Measurements from ENCODE around the gene PODNL1.
"Not testable (repeated sequence)": the region's sequence is repeated elsewhere in the genome, so short reads cannot be mapped to it uniquely, and the experiment has no call there.

DNA sequence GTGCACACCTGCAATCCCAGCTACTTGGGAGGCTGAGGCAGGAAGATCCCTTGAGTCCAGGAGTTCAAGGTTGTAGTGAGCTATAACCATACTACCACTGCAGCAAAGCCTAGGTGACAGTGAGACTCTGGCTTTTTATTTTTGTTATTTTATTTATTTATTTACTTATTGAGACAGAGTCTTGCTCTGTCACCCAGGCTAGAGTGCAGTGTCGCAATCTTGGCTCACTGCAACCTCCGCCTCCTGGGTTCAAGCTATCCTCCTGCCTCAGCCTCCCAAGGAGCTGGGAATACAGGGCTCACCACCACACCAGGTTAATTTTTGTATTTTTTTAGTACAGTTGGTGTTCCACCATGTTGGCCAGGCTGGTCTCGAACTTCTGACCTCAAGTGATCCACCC, 35.3 kb upstream of the PODNL1 start:
- TF ChIP-seq, protein P1, sequence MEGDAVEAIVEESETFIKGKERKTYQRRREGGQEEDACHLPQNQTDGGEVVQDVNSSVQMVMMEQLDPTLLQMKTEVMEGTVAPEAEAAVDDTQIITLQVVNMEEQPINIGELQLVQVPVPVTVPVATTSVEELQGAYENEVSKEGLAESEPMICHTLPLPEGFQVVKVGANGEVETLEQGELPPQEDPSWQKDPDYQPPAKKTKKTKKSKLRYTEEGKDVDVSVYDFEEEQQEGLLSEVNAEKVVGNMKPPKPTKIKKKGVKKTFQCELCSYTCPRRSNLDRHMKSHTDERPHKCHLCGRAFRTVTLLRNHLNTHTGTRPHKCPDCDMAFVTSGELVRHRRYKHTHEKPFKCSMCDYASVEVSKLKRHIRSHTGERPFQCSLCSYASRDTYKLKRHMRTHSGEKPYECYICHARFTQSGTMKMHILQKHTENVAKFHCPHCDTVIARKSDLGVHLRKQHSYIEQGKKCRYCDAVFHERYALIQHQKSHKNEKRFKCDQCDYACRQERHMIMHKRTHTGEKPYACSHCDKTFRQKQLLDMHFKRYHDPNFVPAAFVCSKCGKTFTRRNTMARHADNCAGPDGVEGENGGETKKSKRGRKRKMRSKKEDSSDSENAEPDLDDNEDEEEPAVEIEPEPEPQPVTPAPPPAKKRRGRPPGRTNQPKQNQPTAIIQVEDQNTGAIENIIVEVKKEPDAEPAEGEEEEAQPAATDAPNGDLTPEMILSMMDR (IDR thresholded peaks at IDR 0.05; ENCODE audit: poor library complexity): not testable (repeated sequence)
- not testable (repeated sequence) for TF ChIP-seq EZH2phosphoT487 (IDR thresholded peaks at IDR 0.05; ENCODE audit: low read depth, severe bottlenecking, unreplicated experiment)
